HUES64 (cell line): ENCODE results near the gene ILF2.
"Not testable (repeated sequence)": the region's sequence is repeated elsewhere in the genome, so short reads cannot be mapped to it uniquely, and the experiment has no call there.

Source experiments
- H3K27ac ChIP-seq: 2 replicates; pipeline ENCODE4 v1.7.0; 2013; ENCODE audit warnings: low read depth, low read length, inconsistent platforms
- H3K27me3 ChIP-seq: 2 replicates; pipeline ENCODE4 v1.6.1; 2013; ENCODE audit warnings: mild to moderate bottlenecking, low read length; ENCODE audit not compliant: insufficient read depth
- H3K36me3 ChIP-seq: 2 replicates; pipeline ENCODE4 v1.6.1; 2013; ENCODE audit warnings: mild to moderate bottlenecking, low read length; ENCODE audit not compliant: insufficient read depth
- H3K4me1 ChIP-seq: 2 replicates; pipeline ENCODE4 v1.6.1; 2013; ENCODE audit warnings: mild to moderate bottlenecking, low read length, moderate library complexity; ENCODE audit not compliant: insufficient read depth
- H3K4me3 ChIP-seq: 2 replicates; pipeline ENCODE4 v1.5.1; 2013; ENCODE audit warnings: mild to moderate bottlenecking, low read length, moderate library complexity
- H3K9ac ChIP-seq: 2 replicates; pipeline ENCODE4 v1.6.1; 2013; ENCODE audit warnings: mild to moderate bottlenecking, low read depth, low read length
- H3K9me3 ChIP-seq: 2 replicates; pipeline ENCODE4 v1.6.1; 2013; ENCODE audit warnings: low read depth, low read length; ENCODE audit not compliant: insufficient read depth
- WGBS: fragments of 150-250, 120-280 bp; methylation state at CpG from one replicate; pipeline ENCODE4 v1.1.7; 2013; ENCODE audit warnings: missing lambda C conversion rate; 5-methylcytosine and 5-hydroxymethylcytosine counted together

Gene ILF2

GRCh38 chr1:153647346-153647714, 23.5 kb downstream of the ILF2 start:
- no peak overlapping the region for H3K9ac ChIP-seq
- no peaks in the 10 kb centered on the region for H3K9me3 ChIP-seq
- H3K36me3 ChIP-seq = peaks cover 45% of the 10 kb centered on the region
- H3K4me3 ChIP-seq = no peak overlapping the region
- no peak overlapping the region for H3K27ac ChIP-seq
- no peaks in the 10 kb centered on the region for H3K4me1 ChIP-seq
- no peaks in the 10 kb centered on the region for H3K27me3 ChIP-seq
- WGBS = 71% methylated on average over 2 of the region's 2 CpGs

- Histone ChIP-seq H3K4me1 (no peaks in the 10 kb centered on the region), H3K9me3 (no peaks in the 10 kb centered on the region), H3K9ac (no peak overlapping the region), H3K27ac (no peak overlapping the region), H3K27me3 (no peaks in the 10 kb centered on the region), H3K4me3 (no peak overlapping the region), H3K36me3 (peaks cover 50% of the 10 kb centered on the region)
- 94% methylated on average over 5 of the region's 5 CpGs for WGBS
Measured at GRCh38 chr1:153646672-153647345, 24.0 kb downstream of the ILF2 start.

GRCh38 chr1:153643816-153644215, 27.0 kb downstream of the ILF2 start:
- H3K9ac ChIP-seq = no peak overlapping the region
- no peak overlapping the region for H3K4me3 ChIP-seq
- H3K27ac ChIP-seq = no peak overlapping the region
- no peaks in the 10 kb centered on the region for H3K4me1 ChIP-seq
- H3K27me3 ChIP-seq = no peaks in the 10 kb centered on the region
- no peaks in the 10 kb centered on the region for H3K9me3 ChIP-seq
- peaks cover 79% of the 10 kb centered on the region for H3K36me3 ChIP-seq

GRCh38 chr1:153643100-153643499, 27.7 kb downstream of the ILF2 start:
- Histone ChIP-seq H3K4me1 (no peaks in the 10 kb centered on the region), H3K27ac (no peak overlapping the region), H3K9me3 (no peaks in the 10 kb centered on the region), H3K36me3 (peaks cover 86% of the 10 kb centered on the region), H3K4me3 (no peak overlapping the region), H3K27me3 (no peaks in the 10 kb centered on the region), H3K9ac (no peak overlapping the region)
- WGBS = 93% methylated on average over 11 of the region's 11 CpGs

- H3K9ac ChIP-seq = no peak overlapping the region
- H3K27me3 ChIP-seq = no peaks in the 10 kb centered on the region
- H3K27ac ChIP-seq = no peak overlapping the region
- H3K9me3 ChIP-seq = no peaks in the 10 kb centered on the region
- 95% methylated on average over 10 of the region's 11 CpGs for WGBS
- H3K4me1 ChIP-seq = no peaks in the 10 kb centered on the region
- H3K4me3 ChIP-seq = no peak overlapping the region
- H3K36me3 ChIP-seq = peaks cover 96% of the 10 kb centered on the region
Measured at GRCh38 chr1:153642161-153642560, 28.6 kb downstream of the ILF2 start.

GRCh38 chr1:153640861-153641260, 29.9 kb downstream of the ILF2 start:
- 83% methylated on average over 6 of the region's 6 CpGs for WGBS

GRCh38 chr1:153640213-153640612, 30.6 kb downstream of the ILF2 start:
- not testable (repeated sequence) for H3K4me3 ChIP-seq, H3K9ac ChIP-seq, H3K27me3 ChIP-seq, H3K27ac ChIP-seq, H3K9me3 ChIP-seq, H3K4me1 ChIP-seq
- WGBS = 98% methylated on average over 5 of the region's 5 CpGs
- H3K36me3 ChIP-seq = peaks cover 99% of the 10 kb centered on the region

More at GRCh38 chr1:153640861-153641260, 29.9 kb downstream of the ILF2 start:
- H3K36me3 ChIP-seq = peaks cover 99% of the 10 kb centered on the region
- H3K9ac ChIP-seq = no peak overlapping the region
- H3K4me3 ChIP-seq = no peak overlapping the region
- no peaks in the 10 kb centered on the region for H3K27me3 ChIP-seq
- no peaks in the 10 kb centered on the region for H3K4me1 ChIP-seq
- no peak overlapping the region for H3K27ac ChIP-seq
- no peaks in the 10 kb centered on the region for H3K9me3 ChIP-seq

GRCh38 chr1:153639280-153639679, 31.5 kb downstream of the ILF2 start:
- Histone ChIP-seq H3K36me3 (peaks cover 93% of the 10 kb centered on the region), H3K9me3 (no peaks in the 10 kb centered on the region), H3K4me1 (no peaks in the 10 kb centered on the region), H3K4me3 (no peak overlapping the region), H3K27ac (no peak overlapping the region), H3K27me3 (no peaks in the 10 kb centered on the region), H3K9ac (no peak overlapping the region)
- WGBS = 96% methylated on average over 3 of the region's 3 CpGs

- Histone ChIP-seq H3K9me3 (no peaks in the 10 kb centered on the region), H3K27ac (no peak overlapping the region), H3K9ac (no peak overlapping the region), H3K36me3 (peaks cover 83% of the 10 kb centered on the region), H3K4me1 (no peaks in the 10 kb centered on the region), H3K4me3 (no peak overlapping the region), H3K27me3 (no peaks in the 10 kb centered on the region)
- WGBS = 96% methylated on average over 6 of the region's 6 CpGs
Measured at GRCh38 chr1:153638261-153638660, 32.5 kb downstream of the ILF2 start.

- H3K4me3 ChIP-seq = peak overlapping the region; percentile 95; the same call in 1 of the 2 replicates
Measured at GRCh38 chr1:153636312-153636711, 34.5 kb downstream of the ILF2 start.

GRCh38 chr1:153635872-153636271, 34.9 kb downstream of the ILF2 start:
- H3K36me3 ChIP-seq = peaks cover 59% of the 10 kb centered on the region
- no peaks in the 10 kb centered on the region for H3K27me3 ChIP-seq
- H3K4me1 ChIP-seq = no peaks in the 10 kb centered on the region
- H3K9me3 ChIP-seq = no peaks in the 10 kb centered on the region
- H3K4me3 ChIP-seq = peak overlapping the region; percentile 95; the same call in 1 of the 2 replicates
- 89% methylated on average over 7 of the region's 7 CpGs for WGBS
- H3K27ac ChIP-seq = no peak overlapping the region
- H3K9ac ChIP-seq = no peak overlapping the region

More at GRCh38 chr1:153636312-153636711, 34.5 kb downstream of the ILF2 start:
- no peak overlapping the region for H3K9ac ChIP-seq
- H3K27me3 ChIP-seq = no peaks in the 10 kb centered on the region
- H3K4me1 ChIP-seq = no peaks in the 10 kb centered on the region
- no peak overlapping the region for H3K27ac ChIP-seq
- H3K9me3 ChIP-seq = no peaks in the 10 kb centered on the region
- 96% methylated on average over 9 of the region's 9 CpGs for WGBS
- H3K36me3 ChIP-seq = peaks cover 63% of the 10 kb centered on the region
